Activated naive CD4-positive, alpha-beta T cell treated with anti-CD3 and anti-CD28 coated beads, Interleukin-2, amount 10 ng/mL, durations not matched to agents 7 days and 5 days (primary cell): ENCODE results near the gene CDK9.

ENCODE experiments used
- CTCF ChIA-PET: fragments of 350-600 bp; sonication (Branson Sonifier 250); formaldehyde crosslinking; loops from one replicate; lab custom pipeline; 2021; ENCODE audit warnings: antibody characterized with exemption; lab: Charles Lee
- DNase-seq: peaks from one replicate; pipeline ENCODE4 v3.0.0-alpha.2; 2020
- H3K27ac Mint-ChIP-seq: one replicate; pipeline ENCODE4 v1.8.0; 2021; ENCODE audit warnings: mild to moderate bottlenecking, moderate library complexity, mixed read lengths
- H3K27me3 Mint-ChIP-seq: one replicate; pipeline ENCODE4 v1.8.0; 2021; ENCODE audit warnings: mild to moderate bottlenecking, mixed read lengths
- H3K36me3 Mint-ChIP-seq: one replicate; pipeline ENCODE4 v1.8.0; 2021; ENCODE audit warnings: mixed read lengths
- H3K4me1 Mint-ChIP-seq: one replicate; pipeline ENCODE4 v1.8.0; 2021; ENCODE audit warnings: mixed read lengths
- H3K4me3 Mint-ChIP-seq: one replicate; pipeline ENCODE4 v1.8.0; 2021; ENCODE audit warnings: mild to moderate bottlenecking, moderate library complexity, mixed read lengths
- H3K9me3 Mint-ChIP-seq: one replicate; pipeline ENCODE4 v1.8.0; 2021; ENCODE audit warnings: mixed read lengths

CDK9 gene

GRCh38 chr9:127792417-127793031 lies 6.7 kb downstream of the CDK9 start:
- Mint-ChIP-seq H3K36me3 (peaks cover 41% of the 10 kb centered on the region), H3K9me3 (no peaks in the 10 kb centered on the region), H3K4me1 (peaks cover 55% of the 10 kb centered on the region), H3K27ac (no peak overlapping the region), H3K4me3 (no peak overlapping the region), H3K27me3 (no peaks in the 10 kb centered on the region)
- CTCF ChIA-PET: interaction anchor here (0.7 to 2.0 kb wide), 5 partner anchors 9 to 129 kb away, joined by 3 to 12 read pairs (median 3); no protein-coding TSS in a partner anchor
- DNase-seq: no peak

GRCh38 chr9:127793093-127793708 lies 7.4 kb downstream of the CDK9 start:
- no peaks in the 10 kb centered on the region for H3K9me3 Mint-ChIP-seq
- CTCF ChIA-PET: interaction anchor here (0.7 to 2.0 kb wide), 4 partner anchors 8 to 128 kb away, joined by 3 to 12 read pairs (median 4); no protein-coding TSS in a partner anchor
- H3K4me3 Mint-ChIP-seq: no peak overlapping the region
- peaks cover 53% of the 10 kb centered on the region for H3K4me1 Mint-ChIP-seq
- H3K27ac Mint-ChIP-seq: peak overlapping the region; percentile 79
- peaks cover 35% of the 10 kb centered on the region for H3K36me3 Mint-ChIP-seq
- no peak for DNase-seq
- H3K27me3 Mint-ChIP-seq: no peaks in the 10 kb centered on the region

GRCh38 chr9:127794001-127794791 lies 8.4 kb downstream of the CDK9 start:
- H3K9me3 Mint-ChIP-seq: no peaks in the 10 kb centered on the region
- DNase-seq: no peak

GRCh38 chr9:127796225-127796813 lies 10.5 kb downstream of the CDK9 start:
- Mint-ChIP-seq H3K9me3 (no peaks in the 10 kb centered on the region), H3K27me3 (no peaks in the 10 kb centered on the region), H3K36me3 (peaks cover 11% of the 10 kb centered on the region), H3K27ac (peak overlapping the region; percentile 73), H3K4me1 (peaks cover 38% of the 10 kb centered on the region), H3K4me3 (peak overlapping the region; percentile 57)
- no peak for DNase-seq
- CTCF ChIA-PET: interaction anchor here (0.5 to 0.8 kb wide), 2 partner anchors 16 to 74 kb away, joined by 3 to 4 read pairs; no protein-coding TSS in a partner anchor

More at GRCh38 chr9:127794001-127794791, 8.4 kb downstream of the CDK9 start:
- Mint-ChIP-seq H3K36me3 (peaks cover 27% of the 10 kb centered on the region), H3K4me1 (peaks cover 45% of the 10 kb centered on the region), H3K4me3 (no peak overlapping the region), H3K27ac (no peak overlapping the region), H3K27me3 (no peaks in the 10 kb centered on the region)
- CTCF ChIA-PET: interaction anchor here (2.0 kb wide), 1 partner anchor 75 kb away, joined by 12 read pairs; no protein-coding TSS in a partner anchor

- no peaks in the 10 kb centered on the region for H3K9me3 Mint-ChIP-seq
- peaks cover 40% of the 10 kb centered on the region for H3K4me1 Mint-ChIP-seq
- no peak for DNase-seq
- H3K36me3 Mint-ChIP-seq: peaks cover 9% of the 10 kb centered on the region
- peak overlapping the region; percentile 57 for H3K4me3 Mint-ChIP-seq
- CTCF ChIA-PET: no interaction called here
- H3K27ac Mint-ChIP-seq: peak overlapping the region; percentile 73
- no peaks in the 10 kb centered on the region for H3K27me3 Mint-ChIP-seq
These were observed 11.1 kb downstream of the CDK9 start for GRCh38 chr9:127796852-127797370.

GRCh38 chr9:127801955-127802575 lies 16.2 kb downstream of the CDK9 start:
- no peaks in the 10 kb centered on the region for H3K27me3 Mint-ChIP-seq

GRCh38 chr9:127802576-127803443 lies 17.0 kb downstream of the CDK9 start, which contains the start of gene FPGS:
Gene FPGS (plus strand): TSS chr9:127802882. CDS start chr9:127802925, 43 bp downstream.
- peak within 1 kb of the TSS; percentile 90 for H3K27ac Mint-ChIP-seq
- no peaks in the 10 kb centered on the region for H3K27me3 Mint-ChIP-seq
- peak; percentile 89 for DNase-seq
- H3K4me3 Mint-ChIP-seq: peak within 1 kb of the TSS; percentile 94
- H3K9me3 Mint-ChIP-seq: no peaks in the 10 kb centered on the region
- H3K4me1 Mint-ChIP-seq: peaks cover 29% of the 10 kb centered on the region
- peaks cover 16% of the 10 kb centered on the region for H3K36me3 Mint-ChIP-seq
- CTCF ChIA-PET: interaction anchor here (1.1 kb wide), 2 partner anchors 12 to 69 kb away, joined by 3 read pairs; no protein-coding TSS in a partner anchor

More at GRCh38 chr9:127801955-127802575, 16.2 kb downstream of the CDK9 start:
- no peak for DNase-seq
- peaks cover 36% of the 10 kb centered on the region for H3K4me1 Mint-ChIP-seq
- H3K4me3 Mint-ChIP-seq: peak overlapping the region; percentile 94
- H3K27ac Mint-ChIP-seq: peak overlapping the region; percentile 75
- CTCF ChIA-PET: interaction anchor here (1.1 to 1.2 kb wide), 2 partner anchors 9 to 11 kb away, joined by 3 read pairs; no protein-coding TSS in a partner anchor
- no peaks in the 10 kb centered on the region for H3K9me3 Mint-ChIP-seq
- peaks cover 11% of the 10 kb centered on the region for H3K36me3 Mint-ChIP-seq

GRCh38 chr9:127803507-127804352 lies 17.9 kb downstream of the CDK9 start:
- peak overlapping the region; percentile 90 for H3K27ac Mint-ChIP-seq
- peaks cover 27% of the 10 kb centered on the region for H3K4me1 Mint-ChIP-seq
- H3K36me3 Mint-ChIP-seq: peaks cover 19% of the 10 kb centered on the region
- H3K4me3 Mint-ChIP-seq: peak overlapping the region; percentile 94
- peak; percentile 35 for DNase-seq
- no peaks in the 10 kb centered on the region for H3K9me3 Mint-ChIP-seq
- no peaks in the 10 kb centered on the region for H3K27me3 Mint-ChIP-seq
- CTCF ChIA-PET: interaction anchor here (0.8 to 1.6 kb wide), 4 partner anchors 35 to 113 kb away, joined by 3 to 4 read pairs (median 3); no protein-coding TSS in a partner anchor

GRCh38 chr9:127805620-127806019 lies 19.8 kb downstream of the CDK9 start:
- peaks cover 24% of the 10 kb centered on the region for H3K4me1 Mint-ChIP-seq
- H3K27me3 Mint-ChIP-seq: no peaks in the 10 kb centered on the region
- CTCF ChIA-PET: interaction anchor here (0.6 to 1.6 kb wide), 4 partner anchors 18 to 82 kb away, joined by 3 to 4 read pairs (median 4); no protein-coding TSS in a partner anchor
- no peaks in the 10 kb centered on the region for H3K9me3 Mint-ChIP-seq
- no peak overlapping the region for H3K27ac Mint-ChIP-seq
- DNase-seq: peak; percentile 55
- peaks cover 26% of the 10 kb centered on the region for H3K36me3 Mint-ChIP-seq
- no peak overlapping the region for H3K4me3 Mint-ChIP-seq

GRCh38 chr9:127806871-127807270 lies 21.0 kb downstream of the CDK9 start:
- CTCF ChIA-PET: no interaction called here
- Mint-ChIP-seq H3K4me1 (peaks cover 19% of the 10 kb centered on the region), H3K27ac (no peak overlapping the region), H3K9me3 (no peaks in the 10 kb centered on the region), H3K4me3 (no peak overlapping the region), H3K36me3 (peaks cover 30% of the 10 kb centered on the region), H3K27me3 (no peaks in the 10 kb centered on the region)
- DNase-seq: no peak

GRCh38 chr9:127808347-127809001 lies 22.6 kb downstream of the CDK9 start:
- no peak overlapping the region for H3K4me3 Mint-ChIP-seq
- peaks cover 12% of the 10 kb centered on the region for H3K4me1 Mint-ChIP-seq
- CTCF ChIA-PET: interaction anchor here (1.2 to 1.7 kb wide), 2 partner anchors 45 to 62 kb away, joined by 3 to 5 read pairs; no protein-coding TSS in a partner anchor
- no peak for DNase-seq
- no peaks in the 10 kb centered on the region for H3K27me3 Mint-ChIP-seq
- no peaks in the 10 kb centered on the region for H3K9me3 Mint-ChIP-seq
- H3K36me3 Mint-ChIP-seq: peaks cover 34% of the 10 kb centered on the region
- H3K27ac Mint-ChIP-seq: no peak overlapping the region
